ENCODE measurements around the gene SVOPL.

SVOPL gene

GRCh38 chr7:138666385-138666784 is 34.8 kb downstream of the SVOPL start:
- H3K4me3 ChIP-seq (ENCODE audit: low read depth, low read length) = no peak overlapping the region
- TF ChIP-seq CTCF (IDR thresholded peaks at IDR 0.05; ENCODE audit: low read depth, low read length) = no peak

GRCh38 chr7:138665669-138666140 is 35.5 kb downstream of the SVOPL start:
- no peak overlapping the region for H3K4me3 ChIP-seq (ENCODE audit: low read depth, low read length)
- no peak for TF ChIP-seq CTCF (IDR thresholded peaks at IDR 0.05; ENCODE audit: low read depth, low read length)

DNA sequence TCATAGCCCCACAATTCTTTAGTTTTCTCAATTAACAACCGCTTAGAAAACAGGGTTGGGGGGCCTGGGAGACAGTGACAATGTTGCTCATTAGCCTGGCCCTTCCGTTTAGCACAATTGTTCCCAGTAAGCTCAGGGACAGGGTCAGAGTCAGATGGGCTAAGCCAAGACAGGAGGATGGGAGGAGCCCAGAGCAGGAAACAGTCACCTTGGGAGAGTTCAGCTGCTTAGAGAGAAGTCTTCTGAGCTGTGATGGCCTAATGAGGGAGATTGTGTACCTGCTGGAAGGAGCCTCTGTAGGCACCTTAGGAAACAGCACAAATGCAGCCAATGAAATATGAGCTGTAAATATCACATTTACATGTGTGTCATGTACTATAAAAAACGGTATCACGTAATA is 35.9 kb downstream of the SVOPL start:
- no peak overlapping the region for H3K4me3 ChIP-seq (ENCODE audit: low read depth, low read length)

DNA sequence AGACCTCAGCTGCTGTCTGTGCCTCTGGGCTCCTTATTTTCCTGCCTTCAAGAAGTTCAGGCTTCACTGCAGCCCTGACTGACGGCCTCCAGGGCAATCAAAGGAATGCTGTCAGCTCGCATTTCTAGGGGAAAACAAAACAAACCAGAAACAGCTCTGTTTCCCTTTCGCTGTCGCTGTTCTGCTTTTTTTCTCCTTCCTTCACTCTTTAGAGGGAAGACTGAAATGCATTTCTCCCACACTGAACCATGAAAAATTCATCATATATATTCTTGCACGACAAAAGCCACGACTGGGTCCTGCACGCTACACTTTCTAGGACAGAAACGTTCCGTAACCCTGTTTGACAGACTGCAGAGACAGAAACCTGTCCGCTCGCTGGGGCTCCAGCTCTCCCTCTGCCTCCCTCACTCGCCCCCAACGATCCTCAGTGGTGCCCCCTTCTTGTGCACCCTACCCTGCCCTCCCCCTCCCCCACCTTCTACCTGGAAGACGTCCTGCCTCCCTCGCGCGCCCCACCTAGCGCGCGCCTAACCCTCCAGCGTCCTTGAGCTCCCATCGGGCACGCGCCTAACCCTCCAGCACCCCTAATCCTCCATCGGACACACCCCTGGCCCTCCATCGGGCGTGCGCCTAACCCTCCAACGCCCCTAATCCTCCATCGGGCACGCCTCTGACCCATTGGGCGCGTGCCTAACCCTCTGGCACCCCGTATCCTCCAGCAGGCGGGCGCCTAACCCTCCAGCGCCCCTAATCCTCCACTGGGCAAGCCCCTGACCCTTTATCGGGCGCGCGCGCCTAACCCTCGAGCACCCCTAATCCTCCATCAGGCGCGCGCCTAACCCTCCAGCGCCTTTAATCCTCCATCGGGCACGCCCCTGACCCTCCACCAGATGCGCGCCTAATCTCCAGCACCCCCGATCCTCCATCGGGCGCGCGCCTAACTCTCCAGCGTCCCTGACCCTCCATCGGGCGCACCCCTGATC is 37.1 kb downstream of the SVOPL start:
- peak overlapping the region; percentile 26 for H3K4me3 ChIP-seq (ENCODE audit: low read depth, low read length)
- no peak for TF ChIP-seq CTCF (IDR thresholded peaks at IDR 0.05; ENCODE audit: low read depth, low read length)

More for the DNA sequence above, 35.9 kb downstream of the SVOPL start:
- TF ChIP-seq CTCF (IDR thresholded peaks at IDR 0.05; ENCODE audit: low read depth, low read length) = no peak

DNA sequence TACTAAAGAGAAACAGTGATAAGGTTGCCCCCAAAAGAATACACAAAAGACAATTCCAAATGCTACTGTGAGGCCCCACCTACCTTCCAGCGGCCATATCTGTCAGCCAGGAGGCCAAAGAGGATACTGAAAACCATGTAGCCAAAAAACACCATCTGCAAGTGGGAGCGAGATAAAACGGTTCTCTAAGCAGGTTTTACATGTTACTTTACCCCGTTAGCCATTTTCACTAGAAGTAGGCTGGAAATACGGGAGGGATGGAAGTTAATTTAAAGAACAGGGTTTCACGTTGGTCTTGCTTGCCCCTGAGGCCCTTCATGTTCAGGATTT is 38.2 kb downstream of the SVOPL start:
- no peak overlapping the region for H3K4me3 ChIP-seq (ENCODE audit: low read depth, low read length)
- no peak for TF ChIP-seq CTCF (IDR thresholded peaks at IDR 0.05; ENCODE audit: low read depth, low read length)

DNA sequence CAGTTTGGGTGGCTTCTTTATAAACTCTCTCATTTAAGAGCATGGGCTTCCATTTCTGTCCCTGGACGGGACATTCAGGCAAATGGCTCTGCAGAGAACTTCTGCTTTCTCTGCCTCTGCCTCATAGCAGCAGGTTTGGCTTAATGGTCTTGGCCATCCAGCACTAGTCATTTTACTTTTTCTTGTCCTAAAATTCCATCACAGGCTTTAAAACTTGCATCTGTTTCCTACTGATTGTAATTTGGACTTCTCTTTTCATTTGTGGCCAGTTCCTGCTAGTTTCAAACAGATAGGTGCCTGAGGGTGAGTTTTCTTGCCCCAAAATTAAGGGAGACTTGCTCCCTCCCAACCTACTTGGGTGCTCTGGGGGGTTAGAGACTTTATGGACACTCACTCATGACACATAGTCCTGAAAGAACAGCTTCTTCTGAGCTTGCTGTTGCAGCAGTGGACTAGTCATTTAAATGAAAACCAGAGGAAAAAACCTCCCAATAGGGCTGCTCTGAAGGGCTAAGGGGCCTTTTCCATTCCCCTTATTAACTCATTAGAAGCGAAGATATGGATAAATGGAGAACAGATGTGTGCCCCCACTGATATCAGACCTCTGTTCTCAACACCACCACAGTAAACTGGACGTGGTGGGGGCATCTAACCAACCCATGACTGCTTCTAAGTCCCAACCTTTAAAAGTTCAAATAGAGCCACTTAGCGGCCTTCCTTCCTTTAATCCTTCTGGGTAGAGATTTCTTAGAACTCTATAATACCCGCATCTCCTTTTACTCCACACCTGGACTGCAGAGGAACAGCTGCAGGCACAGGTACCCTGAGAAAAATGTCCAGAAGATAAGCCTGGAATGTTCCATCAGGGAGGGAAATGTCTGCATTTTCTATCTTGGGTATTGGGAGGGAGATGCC is 38.8 kb downstream of the SVOPL start:
- H3K4me3 ChIP-seq (ENCODE audit: low read depth, low read length) = no peak overlapping the region
- no peak for TF ChIP-seq CTCF (IDR thresholded peaks at IDR 0.05; ENCODE audit: low read depth, low read length)
